Caco-2 (cell line): Measurements from ENCODE around the gene SPATA16. TPM values are rescaled to one million over a fixed set of nuclear protein-coding genes. Genes with fewer than 3 reads are reported as not detected.

Source experiments
- BruUV-seq: library from RNA; stranded (reverse); fragments of 400-500 nt; replicated peaks from 2 replicates; lab custom pipeline; 2021; lab: Mats Ljungman, UMichigan
- CTCF ChIA-PET: fragments of 300-600 bp; sonication (Branson Sonifier 250); formaldehyde crosslinking; loops from one replicate; lab custom pipeline; 2022; ENCODE audit warnings: antibody characterized with exemption; lab: Charles Lee
- POLR2A ChIA-PET: fragments of 300-600 bp; sonication (Branson Sonifier 250); formaldehyde crosslinking; loops from one replicate; lab custom pipeline; 2022; ENCODE audit warnings: antibody characterized with exemption; lab: Charles Lee
- DNase-seq, 2 experiments: peaks; one replicate each; pipeline versions ENCODE4 v3.0.0 to v3.0.0-alpha.2; 2020 to 2022
- H3K27me3 ChIP-seq: replicated peaks from 2 replicates; pipeline ENCODE4 v1.6.0; 2011; ENCODE audit warnings: low read length; ENCODE audit not compliant: control insufficient read depth, insufficient read depth
- H3K36me3 ChIP-seq: 2 replicates; pipeline ENCODE4 v1.5.1; 2011; ENCODE audit warnings: low read length; ENCODE audit not compliant: control insufficient read depth, insufficient read depth
- H3K4me1 ChIP-seq: fragments of 250-450 bp; sonication (Bioruptor Pico); 2 replicates; pipeline ENCODE4 v1.5.1; 2020; ENCODE audit warnings: mild to moderate bottlenecking
- H3K4me3 ChIP-seq: 2 replicates; pipeline ENCODE4 v1.5.1; 2011; ENCODE audit warnings: low read depth, mild to moderate bottlenecking, control low read depth, low read length
- H3K9me3 ChIP-seq: fragments of 250-450 bp; sonication (Bioruptor Pico); 2 replicates; pipeline ENCODE4 v1.5.1; 2020; ENCODE audit warnings: mild to moderate bottlenecking, moderate library complexity
- H3K27ac Mint-ChIP-seq: one replicate; pipeline ENCODE4 v1.8.0; 2022; ENCODE audit warnings: mixed read lengths; ENCODE audit not compliant: unreplicated experiment
- H3K27me3 Mint-ChIP-seq: one replicate; pipeline ENCODE4 v1.8.0; 2022; ENCODE audit warnings: mixed read lengths; ENCODE audit not compliant: insufficient read depth, unreplicated experiment
- H3K36me3 Mint-ChIP-seq: one replicate; pipeline ENCODE4 v1.8.0; 2022; ENCODE audit warnings: mild to moderate bottlenecking, mixed read lengths; ENCODE audit not compliant: insufficient read depth, unreplicated experiment
- H3K4me1 Mint-ChIP-seq: one replicate; pipeline ENCODE4 v1.8.0; 2022; ENCODE audit warnings: low read depth, mixed read lengths; ENCODE audit not compliant: unreplicated experiment
- H3K4me3 Mint-ChIP-seq: one replicate; pipeline ENCODE4 v1.8.0; 2022; ENCODE audit warnings: mild to moderate bottlenecking, moderate library complexity, mixed read lengths; ENCODE audit not compliant: unreplicated experiment
- H3K9me3 Mint-ChIP-seq: one replicate; pipeline ENCODE4 v1.8.0; 2022; ENCODE audit warnings: mixed read lengths; ENCODE audit not compliant: unreplicated experiment
- CTCF ChIP-seq, 2 experiments: fragments of 200-600 bp in 1 of 2; IDR thresholded peaks; 1 replicate in 1 of 2; 2 replicates in 1 of 2; pipeline versions ENCODE4 v1.5.1 to v1.8.0; 2011 to 2022; ENCODE audit warnings: antibody characterized with exemption in 1 of 2, control low read depth in 1 of 2, inconsistent platforms in 1 of 2, low read depth in 1 of 2, low read length in 1 of 2, mild to moderate bottlenecking in 1 of 2, moderate library complexity in 1 of 2; ENCODE audit not compliant: insufficient read depth in 1 of 2, severe bottlenecking in 1 of 2, unreplicated experiment in 1 of 2
- intact Hi-C: fragments of 100-400 bp; cut with micrococcal nuclease; formaldehyde crosslinking; loops from one replicate; pipeline ENCODE4 v1.10.0; 2022; ENCODE audit not compliant: unreplicated experiment
- total RNA-seq: library from RNA; stranded (reverse); gene quantifications from 2 replicates; pipeline ENCODE4 v1.2.3, GENCODE V29; 2022

The SPATA16 gene
- total RNA-seq, 1 experiment from 2014 or later: not detected

GRCh38 chr3:172839679-172840078, 301.4 kb downstream of the SPATA16 start:
- H3K4me3 Mint-ChIP-seq: no peak overlapping the region
- no peak for TF ChIP-seq CTCF (IDR thresholded peaks at IDR 0.05; ENCODE audit: insufficient read depth in 1 of 2, low read depth in 1 of 2, low read length in 1 of 2, severe bottlenecking in 1 of 2, unreplicated experiment in 1 of 2)
- no peaks in the 10 kb centered on the region for H3K36me3 Mint-ChIP-seq
- no peaks in the 10 kb centered on the region for H3K9me3 Mint-ChIP-seq
- H3K27me3 Mint-ChIP-seq: peaks cover 16% of the 10 kb centered on the region
- Histone ChIP-seq H3K4me1 (no peaks in the 10 kb centered on the region), H3K4me3 (no peak overlapping the region), H3K27me3 (no peaks in the 10 kb centered on the region), H3K9me3 (no peaks in the 10 kb centered on the region), H3K36me3 (no peaks in the 10 kb centered on the region)
- CTCF ChIA-PET: no interaction called here
- H3K27ac Mint-ChIP-seq: no peak overlapping the region
- BruUV-seq: no TSS peak
- no peaks in the 10 kb centered on the region for H3K4me1 Mint-ChIP-seq
- no peak for DNase-seq
- intact Hi-C loops: loop anchor here (5.0 to 10.0 kb wide), 3 partner anchors 78 to 208 kb away; no protein-coding TSS in a partner anchor
- POLR2A ChIA-PET: no interaction called here
